Measurements from ENCODE around the gene ITPK1.

Gene ITPK1

DNA sequence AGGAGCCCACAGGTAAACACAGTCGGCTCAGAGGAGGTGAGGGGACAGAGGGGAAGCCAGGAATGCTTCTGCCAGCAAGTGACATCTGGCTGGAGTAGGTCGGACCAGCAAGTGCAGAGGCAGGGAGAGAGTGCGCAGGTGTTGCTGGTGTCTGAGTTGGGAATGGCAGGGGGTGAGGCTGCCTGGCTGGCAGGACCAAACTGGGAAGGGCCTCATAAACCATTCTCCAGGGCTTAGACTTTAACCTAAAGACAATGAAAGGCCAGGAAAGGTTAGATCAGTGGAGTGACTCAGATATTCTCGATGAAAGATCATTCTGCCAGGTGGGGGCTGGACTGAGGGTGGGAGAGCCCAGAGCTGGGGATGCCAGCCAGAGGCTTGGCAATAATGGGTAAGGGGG, 66.4 kb downstream of the ITPK1 start:
- peak overlapping the region; percentile 50; the same call in 1 of the 2 replicates for H3K27ac ChIP-seq
- TF ChIP-seq, protein P1, sequence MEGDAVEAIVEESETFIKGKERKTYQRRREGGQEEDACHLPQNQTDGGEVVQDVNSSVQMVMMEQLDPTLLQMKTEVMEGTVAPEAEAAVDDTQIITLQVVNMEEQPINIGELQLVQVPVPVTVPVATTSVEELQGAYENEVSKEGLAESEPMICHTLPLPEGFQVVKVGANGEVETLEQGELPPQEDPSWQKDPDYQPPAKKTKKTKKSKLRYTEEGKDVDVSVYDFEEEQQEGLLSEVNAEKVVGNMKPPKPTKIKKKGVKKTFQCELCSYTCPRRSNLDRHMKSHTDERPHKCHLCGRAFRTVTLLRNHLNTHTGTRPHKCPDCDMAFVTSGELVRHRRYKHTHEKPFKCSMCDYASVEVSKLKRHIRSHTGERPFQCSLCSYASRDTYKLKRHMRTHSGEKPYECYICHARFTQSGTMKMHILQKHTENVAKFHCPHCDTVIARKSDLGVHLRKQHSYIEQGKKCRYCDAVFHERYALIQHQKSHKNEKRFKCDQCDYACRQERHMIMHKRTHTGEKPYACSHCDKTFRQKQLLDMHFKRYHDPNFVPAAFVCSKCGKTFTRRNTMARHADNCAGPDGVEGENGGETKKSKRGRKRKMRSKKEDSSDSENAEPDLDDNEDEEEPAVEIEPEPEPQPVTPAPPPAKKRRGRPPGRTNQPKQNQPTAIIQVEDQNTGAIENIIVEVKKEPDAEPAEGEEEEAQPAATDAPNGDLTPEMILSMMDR (conservative IDR thresholded peaks at IDR 0.05), result no peak
- TF ChIP-seq ZFX (IDR thresholded peaks at IDR 0.05), result no peak

DNA sequence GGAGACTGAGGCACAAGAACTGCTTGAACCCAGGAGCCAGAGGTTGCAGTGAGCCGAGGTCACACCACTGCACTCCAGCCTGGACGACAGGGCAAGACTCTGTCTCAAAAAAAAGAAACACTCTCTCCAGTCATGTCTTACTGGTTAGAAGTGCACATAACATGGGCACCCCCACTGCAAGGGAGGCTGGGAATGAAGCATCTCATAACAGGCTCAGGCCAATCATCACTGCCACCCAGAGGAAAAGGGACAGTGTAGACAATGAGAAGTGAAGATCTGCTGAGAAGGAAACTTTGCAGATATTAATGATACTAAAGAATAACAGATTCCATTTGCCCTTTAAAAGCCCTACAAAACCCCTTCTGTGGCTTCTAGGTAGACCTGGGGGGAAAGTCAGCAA, 66.9 kb downstream of the ITPK1 start:
- H3K27ac ChIP-seq, result no peak overlapping the region; the same call in 1 of the 2 replicates
- TF ChIP-seq ZFX (IDR thresholded peaks at IDR 0.05), result no peak
- TF ChIP-seq, protein P1 (conservative IDR thresholded peaks at IDR 0.05), result no peak

DNA sequence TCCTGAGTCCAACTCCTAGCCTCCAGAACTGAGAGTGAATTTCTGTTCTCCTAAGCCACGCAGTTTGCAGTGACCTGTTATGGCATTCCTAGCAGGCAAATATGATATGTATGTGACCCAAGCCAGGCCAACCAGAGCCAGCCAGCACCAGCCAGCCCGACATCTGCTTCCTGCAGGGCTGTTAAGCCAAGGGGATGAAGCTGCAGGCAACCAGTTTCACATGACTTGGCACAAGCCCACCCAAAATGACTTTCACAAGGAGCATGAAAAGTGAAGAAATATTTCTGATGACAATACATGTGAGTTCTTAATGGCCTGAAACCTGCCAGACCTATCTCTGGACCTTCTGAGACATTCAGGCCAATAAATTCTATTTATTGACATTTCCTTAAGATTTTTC, 68.1 kb downstream of the ITPK1 start:
- TF ChIP-seq, protein P1 (conservative IDR thresholded peaks at IDR 0.05), result no peak
- no peak for TF ChIP-seq ZFX (IDR thresholded peaks at IDR 0.05)
- no peak overlapping the region for H3K27ac ChIP-seq

DNA sequence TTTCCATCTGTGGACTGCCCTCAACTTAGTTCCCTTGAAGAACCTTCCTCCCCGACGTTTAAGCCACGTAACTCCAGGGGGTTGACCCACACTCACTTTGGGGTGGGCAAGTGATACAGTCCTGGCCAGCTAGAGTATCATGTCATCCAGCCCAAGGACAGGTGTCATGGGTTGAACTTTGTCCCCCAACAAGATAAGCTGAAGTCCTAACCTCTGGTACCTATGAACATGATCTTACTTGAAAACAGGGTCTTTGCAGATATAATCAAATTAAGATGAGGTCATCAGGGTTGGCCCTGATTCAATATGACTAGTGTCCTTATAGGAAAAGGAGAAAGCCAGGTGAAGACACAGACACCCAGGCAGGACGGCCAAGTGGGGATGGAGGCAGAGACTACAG, 68.6 kb downstream of the ITPK1 start:
- TF ChIP-seq, protein P1 (conservative IDR thresholded peaks at IDR 0.05), result no peak
- no peak for TF ChIP-seq ZFX (IDR thresholded peaks at IDR 0.05)
- H3K27ac ChIP-seq, result no peak overlapping the region

DNA sequence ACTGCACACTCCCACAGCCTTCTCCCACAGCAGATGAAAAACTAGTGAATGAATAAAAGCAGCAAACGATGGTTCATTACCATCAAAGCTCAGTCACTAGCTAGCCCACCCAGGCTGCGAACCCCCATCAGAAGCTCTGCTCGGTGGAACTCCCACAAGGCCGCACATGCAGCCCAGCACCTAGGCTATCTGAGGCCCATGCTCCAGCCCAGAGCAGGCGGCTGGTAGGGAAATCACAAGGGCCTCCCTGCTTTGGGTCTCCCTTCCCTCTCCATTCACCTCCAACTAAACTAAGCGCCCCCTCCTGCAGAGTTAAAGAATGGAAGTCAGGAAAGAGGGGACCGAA, 69.0 kb downstream of the ITPK1 start:
- no peak overlapping the region; the same call in 1 of the 2 replicates for H3K27ac ChIP-seq
- no peak for TF ChIP-seq ZFX (IDR thresholded peaks at IDR 0.05)
- TF ChIP-seq, protein P1 (conservative IDR thresholded peaks at IDR 0.05), result no peak

DNA sequence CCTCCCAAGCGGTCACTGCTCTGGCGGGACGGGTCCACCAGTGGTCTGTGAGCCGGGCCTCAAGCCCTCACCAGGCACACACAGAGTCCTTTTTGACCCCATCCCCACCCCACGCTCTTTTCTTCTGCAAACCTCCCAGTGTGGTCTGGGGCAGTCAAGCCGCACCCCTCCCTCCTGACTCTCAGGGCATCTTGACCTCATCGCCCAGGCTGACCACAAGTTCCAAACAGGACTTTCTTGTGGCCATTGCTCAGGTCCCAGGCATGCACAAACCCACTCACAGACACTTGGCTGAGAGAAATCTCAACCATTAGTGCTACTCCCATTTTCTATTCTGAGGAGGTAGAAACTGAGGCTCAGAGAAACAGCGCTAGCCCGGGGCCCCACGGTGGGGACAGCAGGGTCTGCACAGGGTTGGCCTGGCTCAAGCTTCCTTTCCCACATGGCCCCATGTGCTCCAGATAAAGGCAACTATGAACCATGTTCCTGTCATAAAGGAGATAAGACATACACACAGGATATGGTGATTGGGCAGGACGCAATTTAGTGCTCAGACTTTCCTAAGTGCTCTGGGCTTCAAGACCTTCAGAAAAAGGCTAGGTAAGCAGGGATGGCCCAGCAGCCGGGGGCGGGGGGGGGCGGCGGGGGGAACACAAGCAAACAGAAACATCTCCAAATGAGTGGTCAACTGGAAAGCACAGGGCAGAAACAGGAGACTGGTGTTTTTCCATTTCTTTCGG, 69.6 kb downstream of the ITPK1 start:
- TF ChIP-seq, protein P1 (conservative IDR thresholded peaks at IDR 0.05), result no peak
- no peak for TF ChIP-seq ZFX (IDR thresholded peaks at IDR 0.05)
- H3K27ac ChIP-seq, result peak overlapping the region; percentile 77; the same call in 1 of the 2 replicates

DNA sequence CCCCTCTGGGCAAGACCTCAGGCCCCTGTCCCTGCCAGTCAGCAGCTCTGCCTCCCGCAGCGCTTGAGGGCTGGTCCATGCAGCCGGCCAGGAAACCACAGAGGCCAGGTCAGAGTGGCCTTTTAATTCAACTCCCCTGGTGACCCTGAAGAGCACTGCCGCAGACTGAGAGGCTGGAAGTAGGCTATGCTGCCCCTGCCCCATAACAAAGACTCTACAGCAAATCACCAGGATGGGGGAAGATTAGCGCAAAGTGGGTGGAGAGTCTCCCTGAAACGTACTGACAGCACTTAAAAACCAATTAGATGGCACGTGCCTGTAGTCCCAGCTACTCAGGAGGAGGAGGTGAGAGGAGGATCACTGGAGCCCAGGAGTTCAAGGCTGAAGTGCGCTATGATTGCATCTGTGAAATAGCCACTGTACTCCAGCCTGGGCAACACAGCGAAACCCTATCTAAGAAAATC, 70.5 kb downstream of the ITPK1 start:
- no peak for TF ChIP-seq ZFX (IDR thresholded peaks at IDR 0.05)
- TF ChIP-seq, protein P1 (conservative IDR thresholded peaks at IDR 0.05), result no peak
- H3K27ac ChIP-seq, result peak overlapping the region; percentile 77
